Transverse colon (tissue), 3 donors: ENCODE measurements around the gene HBE1.

Source experiments
- CTCF ChIP-seq, 5 experiments: fragments of 200-600 bp in 3 of 5; fragments of 450-650 bp in 2 of 5; sonication (generic) in 3 of 5; IDR thresholded peaks; 1 replicate in 2 of 5; 2 replicates in 3 of 5; pipeline ENCODE4 v1.5.1; 2016 to 2017; ENCODE audit warnings: antibody characterized with exemption in 5 of 5, inconsistent platforms in 3 of 5, mild to moderate bottlenecking in 2 of 5, moderate library complexity in 1 of 5
- EP300 ChIP-seq: sonication (generic); formaldehyde crosslinking; IDR thresholded peaks from one replicate; pipeline ENCODE4 v1.6.1; 2017; ENCODE audit warnings: antibody characterized with exemption, low read depth
- POLR2A ChIP-seq: fragments of 450-650 bp; IDR thresholded peaks from one replicate; pipeline ENCODE4 v1.6.1; 2016; ENCODE audit warnings: antibody characterized with exemption, mild to moderate bottlenecking, moderate library complexity

- TF ChIP-seq CTCF (IDR thresholded peaks at IDR 0.05) (no peak), POLR2A (no peak), EP300 (no peak)
Measured at GRCh38 chr11:5274395-5274794, 4.7 kb upstream of the HBE1 start.
